KOPT-K1 (cell line): Measurements from ENCODE around the gene SUN1.
"Not testable (repeated sequence)": the region's sequence is repeated elsewhere in the genome, so short reads cannot be mapped to it uniquely, and the experiment has no call there.

Experiments
- H3K27ac ChIP-seq: fragments of 200-600 bp; sonication (generic); 2 replicates; pipeline ENCODE4 v1.5.1; 2016; ENCODE audit warnings: antibody characterized with exemption, mild to moderate bottlenecking, low read depth, low read length; ENCODE audit not compliant: poor library complexity, severe bottlenecking
- H3K36me3 ChIP-seq: fragments of 200-600 bp; sonication (generic); 2 replicates; pipeline ENCODE4 v1.5.1; 2017; ENCODE audit warnings: antibody characterized with exemption, mild to moderate bottlenecking, low read length, moderate library complexity; ENCODE audit not compliant: insufficient read depth
- H3K9me3 ChIP-seq: fragments of 200-600 bp; sonication (generic); 2 replicates; pipeline ENCODE4 v1.5.1; 2017; ENCODE audit warnings: antibody characterized with exemption, low read length, mild to moderate bottlenecking; ENCODE audit not compliant: insufficient read depth, poor library complexity, severe bottlenecking

SUN1 gene

GRCh38 chr7:901388-902154 is 69.3 kb downstream of the SUN1 start:
- Histone ChIP-seq H3K9me3 (no peaks in the 10 kb centered on the region), H3K36me3 (peaks cover 26% of the 10 kb centered on the region), H3K27ac (no peak overlapping the region)

DNA sequence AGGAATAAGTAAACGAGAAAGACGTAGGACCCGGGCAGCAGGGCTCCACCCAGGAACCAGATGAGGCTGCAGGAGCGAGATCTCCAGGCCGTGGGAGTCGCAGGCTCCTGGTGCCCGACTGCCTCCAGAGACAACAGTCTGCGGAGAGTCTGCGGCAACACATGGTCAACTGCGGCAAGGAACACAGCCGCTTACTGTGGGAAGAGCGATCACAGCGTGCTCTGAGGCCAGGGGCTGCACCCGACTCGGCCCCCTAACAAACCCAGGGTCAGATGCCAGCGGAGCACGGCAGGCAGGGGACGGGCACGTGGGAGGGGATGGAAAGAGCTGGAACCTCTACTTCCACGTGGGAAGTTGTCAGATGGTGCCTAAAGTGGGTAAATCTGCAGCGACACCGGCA is 70.7 kb downstream of the SUN1 start:
- H3K9me3 ChIP-seq: no peaks in the 10 kb centered on the region
- peaks cover 12% of the 10 kb centered on the region; the same call in 1 of the 2 replicates for H3K36me3 ChIP-seq
- no peak overlapping the region for H3K27ac ChIP-seq

- Histone ChIP-seq H3K27ac (no peak overlapping the region), H3K9me3 (no peaks in the 10 kb centered on the region), H3K36me3 (peaks cover under 1% of the 10 kb centered on the region; the same call in 1 of the 2 replicates)
Observed at GRCh38 chr7:903921-904755, 71.9 kb downstream of the SUN1 start.

DNA sequence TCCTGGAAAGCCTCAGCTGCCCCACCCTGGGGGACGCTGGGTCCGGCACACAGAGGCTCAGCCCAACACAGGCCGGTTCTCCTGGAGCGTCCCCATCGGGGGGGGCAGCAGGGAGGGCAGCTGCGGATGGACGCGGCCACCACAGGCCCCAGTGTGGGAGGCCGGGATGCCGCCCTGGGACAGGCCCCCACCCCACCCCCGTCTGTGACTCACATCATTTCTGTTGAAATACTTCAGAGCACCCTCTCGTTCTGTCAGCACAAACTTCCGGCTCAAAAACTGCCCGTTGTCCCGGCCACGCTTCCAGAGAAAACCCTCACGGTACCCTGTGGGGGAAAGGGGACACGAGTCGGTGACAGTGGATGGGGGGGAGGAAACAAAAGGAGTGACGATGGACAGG is 72.6 kb downstream of the SUN1 start:
- Histone ChIP-seq H3K36me3 (no peaks in the 10 kb centered on the region), H3K27ac (no peak overlapping the region), H3K9me3 (no peaks in the 10 kb centered on the region)

GRCh38 chr7:906776-907157 is 74.5 kb downstream of the SUN1 start:
- Histone ChIP-seq H3K27ac (no peak overlapping the region), H3K36me3 (no peaks in the 10 kb centered on the region), H3K9me3 (no peaks in the 10 kb centered on the region)

DNA sequence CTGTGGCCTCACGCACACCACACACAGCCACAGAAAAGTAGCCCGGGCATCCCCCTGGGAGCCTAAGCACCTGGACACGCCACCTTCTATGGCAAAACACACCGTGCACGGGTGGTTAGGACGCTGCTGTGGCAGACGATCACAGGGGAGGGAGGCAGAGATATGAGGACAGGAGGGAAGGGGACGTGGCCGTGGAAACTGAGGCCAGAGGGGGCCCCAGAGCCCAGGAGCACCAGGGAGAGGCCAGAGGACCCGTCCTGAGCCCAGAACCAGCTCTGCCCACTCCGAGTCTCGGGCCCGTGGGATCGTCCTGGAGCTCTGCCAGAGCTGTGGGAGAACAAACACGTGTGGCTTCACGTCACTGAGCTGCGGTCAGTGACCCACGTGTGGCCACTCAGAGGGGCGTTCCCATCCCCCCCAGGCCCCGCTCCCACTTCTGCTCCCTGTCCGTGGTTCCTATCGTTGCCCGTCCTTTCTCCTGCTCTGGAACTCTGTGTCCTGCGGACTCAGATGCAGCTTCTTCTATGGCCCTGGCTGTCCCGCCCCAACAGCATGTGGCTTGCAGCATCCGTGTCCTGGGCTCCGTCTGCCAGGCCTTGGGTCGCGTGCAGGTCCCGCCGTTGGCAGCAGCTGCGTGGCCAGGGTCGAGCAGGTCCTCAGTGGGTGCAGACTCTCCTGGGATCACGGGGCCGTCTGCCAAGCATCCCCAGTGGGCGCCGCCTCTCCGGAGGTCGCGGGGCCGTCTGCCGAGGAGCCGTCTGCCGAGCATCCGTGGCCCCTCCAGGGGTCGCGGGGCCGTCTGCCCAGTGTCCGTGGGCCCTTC is 75.1 kb downstream of the SUN1 start:
- H3K9me3 ChIP-seq: no peaks in the 10 kb centered on the region
- no peak overlapping the region for H3K27ac ChIP-seq
- H3K36me3 ChIP-seq: no peaks in the 10 kb centered on the region

- no peak overlapping the region for H3K27ac ChIP-seq
- H3K36me3 ChIP-seq: no peaks in the 10 kb centered on the region
- H3K9me3 ChIP-seq: no peaks in the 10 kb centered on the region
Observed at GRCh38 chr7:908159-908581, 75.9 kb downstream of the SUN1 start.

GRCh38 chr7:908591-909357 is 76.5 kb downstream of the SUN1 start:
- H3K9me3 ChIP-seq, H3K27ac ChIP-seq, H3K36me3 ChIP-seq: not testable (repeated sequence)

GRCh38 chr7:909358-910329 is 77.4 kb downstream of the SUN1 start:
- Histone ChIP-seq H3K36me3 (no peaks in the 10 kb centered on the region), H3K27ac (no peak overlapping the region), H3K9me3 (no peaks in the 10 kb centered on the region)

DNA sequence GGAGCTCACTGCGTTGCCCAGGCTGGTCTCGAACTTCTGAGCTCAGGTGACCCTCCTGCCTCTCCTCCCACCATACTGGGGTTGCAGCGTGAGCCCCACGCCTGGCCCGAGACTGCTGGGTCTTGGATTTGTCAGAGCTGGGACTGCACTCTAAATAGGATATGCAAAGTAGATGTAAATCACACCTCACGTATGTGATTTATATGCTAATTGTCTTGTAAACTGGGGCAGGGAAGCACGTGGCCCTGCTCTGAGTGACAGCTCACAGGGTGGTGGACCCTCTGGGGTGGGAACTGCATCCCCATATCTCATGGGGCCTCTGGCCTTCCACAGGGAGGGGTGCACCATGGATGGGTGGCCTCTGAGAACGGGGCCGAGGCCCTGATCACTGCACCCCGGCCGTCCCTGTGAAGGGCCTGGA is 78.2 kb downstream of the SUN1 start:
- Histone ChIP-seq H3K9me3 (no peaks in the 10 kb centered on the region), H3K36me3 (no peaks in the 10 kb centered on the region), H3K27ac (no peak overlapping the region)

DNA sequence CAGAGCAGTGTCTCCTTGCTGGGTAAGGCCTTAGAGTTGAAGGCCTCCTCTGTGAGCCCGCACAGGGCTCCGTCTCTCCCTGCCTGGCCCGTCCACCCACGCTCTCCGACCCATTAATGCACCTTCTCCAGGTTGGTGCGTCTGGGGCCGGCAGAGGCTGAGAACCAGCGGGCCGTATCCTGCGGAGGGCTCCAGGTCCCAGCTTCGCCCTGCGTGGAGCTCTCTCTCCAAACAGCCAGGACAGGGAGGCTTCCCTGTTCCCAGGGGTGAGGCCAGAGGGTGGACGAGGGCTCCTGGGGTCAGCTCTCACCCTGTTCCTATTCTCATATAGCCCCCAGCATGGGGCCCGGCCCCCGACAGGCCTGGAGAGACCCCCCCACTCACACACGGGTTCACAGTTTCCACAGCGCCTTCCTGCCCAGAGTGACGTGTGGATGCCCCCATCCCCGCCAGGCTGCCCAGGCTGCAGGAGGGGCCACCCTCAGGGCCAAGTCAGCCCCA is 78.7 kb downstream of the SUN1 start:
- Histone ChIP-seq H3K36me3 (no peaks in the 10 kb centered on the region), H3K9me3 (no peaks in the 10 kb centered on the region), H3K27ac (no peak overlapping the region)

DNA sequence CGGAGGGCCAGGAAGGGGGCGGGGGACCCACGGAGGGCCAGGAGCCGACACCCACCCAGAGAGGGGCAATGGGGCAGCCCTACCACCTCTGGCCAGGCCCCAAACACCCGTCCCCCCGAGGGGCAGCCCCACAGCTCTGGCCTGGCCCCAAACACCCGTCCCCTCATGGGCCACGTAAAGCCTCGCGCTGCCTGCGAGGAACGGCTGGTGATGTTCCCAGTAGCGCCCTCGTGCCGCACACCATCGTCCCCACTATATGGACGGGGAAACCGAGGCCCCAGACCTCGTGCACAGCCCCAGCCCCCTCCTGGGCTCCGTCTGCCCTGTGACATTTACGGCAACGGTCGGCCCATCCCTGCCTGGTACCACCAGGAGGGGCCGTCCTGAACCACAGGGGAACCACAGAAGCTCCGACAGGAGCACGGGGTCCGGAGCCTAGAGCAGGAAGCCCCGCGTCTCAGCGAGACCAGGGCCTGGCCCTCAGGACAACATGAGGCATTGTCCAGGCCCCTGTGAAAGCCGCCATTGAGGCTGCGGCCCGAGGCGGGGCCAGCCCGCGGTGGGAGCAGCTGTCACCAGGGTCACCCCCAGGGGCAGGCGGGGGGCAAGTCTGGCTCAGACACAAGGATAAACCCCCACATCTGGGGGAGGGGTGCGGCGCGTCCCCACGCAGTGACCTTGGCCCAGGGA is 79.7 kb downstream of the SUN1 start:
- H3K27ac ChIP-seq: no peak overlapping the region
- H3K9me3 ChIP-seq: no peaks in the 10 kb centered on the region
- no peaks in the 10 kb centered on the region for H3K36me3 ChIP-seq
